Stimulated activated CD4-positive, alpha-beta T cell treated with anti-CD3 and anti-CD28 coated beads, Interleukin-1b, Interleukin-23, amount 100 ng/mL, for 4 hours (primary cell): Measurements from ENCODE around the gene LRMDA.
"Not testable (repeated sequence)": the region's sequence is repeated elsewhere in the genome, so short reads cannot be mapped to it uniquely, and the experiment has no call there.

Source experiments
- DNase-seq, 2 donors: peaks; one replicate each; pipeline ENCODE4 v3.0.0-alpha.2; 2020; ENCODE audit warnings: low read depth in 2 of 2

LRMDA gene

DNA sequence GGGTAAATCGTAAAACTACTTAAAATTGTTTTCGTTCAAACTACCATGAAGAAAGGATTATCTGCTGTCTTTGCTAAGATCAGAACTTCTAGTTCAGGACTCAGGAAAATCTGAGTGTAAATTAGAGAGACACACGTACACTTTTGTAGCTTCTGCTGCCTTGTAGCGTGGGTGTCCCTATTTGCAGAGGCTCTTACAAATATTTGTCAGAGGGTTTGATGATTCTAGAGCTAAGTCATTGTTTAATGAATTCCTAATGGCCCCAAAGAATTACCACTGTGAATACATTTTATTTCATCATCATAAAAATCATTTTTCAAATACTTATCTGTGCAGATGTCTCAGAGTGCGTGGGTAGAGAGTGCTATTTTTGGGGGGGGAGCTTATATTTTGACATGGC lies 314.9 kb downstream of the LRMDA start:
- no peak for DNase-seq

DNA sequence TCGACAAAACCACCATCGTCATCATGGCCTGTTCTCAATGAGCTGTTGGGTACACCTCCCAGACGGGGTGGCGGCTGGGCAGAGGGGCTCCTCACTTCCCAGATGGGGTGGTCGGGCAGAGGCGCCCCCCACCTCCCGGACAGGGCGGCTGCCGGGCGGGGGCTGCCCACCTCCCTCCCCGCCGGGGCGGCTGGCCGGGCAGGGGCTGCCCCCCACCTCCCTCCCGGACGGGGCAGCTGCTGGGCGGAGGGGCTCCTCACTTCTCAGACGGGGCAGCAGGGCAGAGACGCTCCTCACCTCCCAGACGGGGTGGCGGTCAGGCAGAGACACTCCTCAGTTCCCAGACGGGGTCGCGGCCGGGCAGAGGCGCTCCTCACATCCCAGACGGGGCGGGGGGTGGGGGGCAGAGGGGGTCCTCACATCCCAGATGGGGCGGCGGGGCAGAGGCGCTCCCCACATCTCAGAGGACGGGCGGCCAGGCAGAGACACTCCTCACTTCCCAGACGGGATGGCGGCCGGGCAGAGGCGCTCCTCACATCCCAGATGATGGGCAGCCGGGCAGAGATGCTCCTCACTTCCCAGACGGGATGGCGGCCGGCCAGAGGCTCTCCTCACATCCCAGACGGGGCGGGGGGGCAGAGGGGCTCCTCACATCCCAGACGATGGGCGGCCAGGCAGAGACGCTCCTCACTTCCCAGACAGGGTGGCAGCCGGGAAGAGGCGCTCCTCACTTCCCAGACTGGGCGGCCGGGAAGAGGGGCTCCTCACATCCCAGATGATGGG lies 318.9 kb downstream of the LRMDA start:
- DNase-seq = not testable (repeated sequence)

DNA sequence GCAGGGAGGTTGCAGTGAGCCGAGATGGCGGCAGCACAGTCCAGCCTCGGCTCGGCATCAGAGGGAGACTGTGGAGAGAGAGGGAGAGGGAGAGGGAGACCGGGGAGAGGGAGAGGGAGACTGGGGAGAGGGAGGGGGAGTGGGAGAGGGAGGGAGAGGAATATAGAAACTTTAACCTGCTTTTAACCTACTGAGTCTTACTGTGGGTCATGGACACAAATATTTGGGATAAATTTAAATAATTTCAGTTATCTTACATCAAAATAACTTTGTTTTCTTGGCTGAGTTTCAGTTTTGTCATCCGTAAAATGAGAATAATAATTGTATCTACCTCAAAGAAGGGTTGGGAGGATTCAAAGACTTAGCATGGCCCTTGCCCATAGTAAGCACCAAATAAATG lies 319.8 kb downstream of the LRMDA start:
- DNase-seq = no peak

DNA sequence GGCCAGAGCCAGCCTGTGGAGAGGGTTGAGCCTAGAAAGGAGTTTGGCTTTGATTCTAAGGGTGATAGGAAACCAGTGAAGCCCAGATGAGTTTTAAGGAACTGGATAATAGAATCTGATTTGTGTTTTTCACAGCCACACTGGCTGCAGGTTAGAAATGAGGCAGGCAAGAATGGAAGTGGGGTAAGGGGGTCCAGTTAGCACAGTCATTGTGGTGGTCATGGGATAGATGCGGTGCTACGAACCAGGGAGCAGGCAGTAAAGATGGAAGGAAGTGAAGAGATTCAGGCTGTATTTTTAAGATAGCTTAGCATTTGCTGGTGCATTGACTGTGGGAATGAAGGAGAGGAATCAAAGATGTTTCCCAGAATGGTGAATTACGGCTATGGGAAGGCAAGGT lies 322.2 kb downstream of the LRMDA start:
- no peak for DNase-seq

DNA sequence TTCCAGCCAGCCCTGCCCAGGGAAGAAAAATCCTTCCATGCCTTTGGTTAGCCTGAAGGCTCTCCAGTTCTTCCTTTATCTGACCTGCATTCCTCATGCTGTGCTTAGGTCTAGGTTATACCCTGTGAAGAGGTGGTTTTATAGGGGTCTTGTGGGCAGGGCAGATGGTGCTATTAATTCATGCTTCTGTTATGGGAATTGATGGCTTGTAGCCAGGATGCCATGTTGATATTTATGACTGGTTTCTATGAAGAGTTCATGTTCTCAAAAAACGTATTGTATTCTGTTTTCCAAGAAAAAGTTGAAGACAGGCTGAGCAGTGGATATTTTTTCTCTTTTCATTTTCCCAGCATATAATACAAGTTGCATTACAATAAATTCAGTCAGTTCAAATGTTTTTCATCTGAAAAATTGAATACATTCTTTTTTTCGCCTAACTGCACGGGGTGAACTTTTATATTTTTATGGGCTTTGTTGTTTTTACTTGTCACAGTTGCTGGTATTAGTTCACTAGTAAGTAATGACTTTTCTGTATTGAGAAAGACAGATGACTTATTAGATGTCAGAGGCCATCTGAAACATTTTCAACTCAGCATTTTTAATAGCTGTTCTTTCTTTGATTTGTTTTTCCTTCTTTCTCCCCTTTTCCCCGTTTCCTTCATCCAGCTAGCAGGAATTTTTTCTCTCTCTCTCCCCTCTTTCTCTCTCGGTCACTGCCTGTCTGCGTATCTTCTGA lies 322.8 kb downstream of the LRMDA start:
- no peak for DNase-seq

- DNase-seq = no peak
These were observed 324.1 kb downstream of the LRMDA start for GRCh38 chr10:75755528-75755927.

DNA sequence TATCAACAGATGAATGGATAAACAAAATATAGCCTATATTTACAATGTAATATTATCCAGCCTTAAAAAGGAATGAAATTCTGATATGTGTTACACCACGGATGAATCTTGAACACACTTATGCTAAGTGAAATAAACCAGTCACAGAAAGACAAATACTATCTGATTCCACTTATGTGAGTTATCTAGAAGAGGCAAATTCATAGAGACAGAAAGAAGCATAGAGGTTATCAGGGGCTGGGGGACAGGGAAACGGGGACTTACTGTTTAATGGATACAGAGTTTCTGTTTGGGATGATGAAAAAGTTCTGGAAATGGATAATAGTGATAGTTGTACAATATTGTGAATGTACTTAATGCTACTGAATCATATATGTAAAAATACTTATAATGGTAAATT lies 329.9 kb downstream of the LRMDA start:
- no peak for DNase-seq

GRCh38 chr10:75762431-75762802 lies 331.0 kb downstream of the LRMDA start:
- DNase-seq = no peak

- DNase-seq = no peak
These were observed 332.2 kb downstream of the LRMDA start for GRCh38 chr10:75763652-75764051.

DNA sequence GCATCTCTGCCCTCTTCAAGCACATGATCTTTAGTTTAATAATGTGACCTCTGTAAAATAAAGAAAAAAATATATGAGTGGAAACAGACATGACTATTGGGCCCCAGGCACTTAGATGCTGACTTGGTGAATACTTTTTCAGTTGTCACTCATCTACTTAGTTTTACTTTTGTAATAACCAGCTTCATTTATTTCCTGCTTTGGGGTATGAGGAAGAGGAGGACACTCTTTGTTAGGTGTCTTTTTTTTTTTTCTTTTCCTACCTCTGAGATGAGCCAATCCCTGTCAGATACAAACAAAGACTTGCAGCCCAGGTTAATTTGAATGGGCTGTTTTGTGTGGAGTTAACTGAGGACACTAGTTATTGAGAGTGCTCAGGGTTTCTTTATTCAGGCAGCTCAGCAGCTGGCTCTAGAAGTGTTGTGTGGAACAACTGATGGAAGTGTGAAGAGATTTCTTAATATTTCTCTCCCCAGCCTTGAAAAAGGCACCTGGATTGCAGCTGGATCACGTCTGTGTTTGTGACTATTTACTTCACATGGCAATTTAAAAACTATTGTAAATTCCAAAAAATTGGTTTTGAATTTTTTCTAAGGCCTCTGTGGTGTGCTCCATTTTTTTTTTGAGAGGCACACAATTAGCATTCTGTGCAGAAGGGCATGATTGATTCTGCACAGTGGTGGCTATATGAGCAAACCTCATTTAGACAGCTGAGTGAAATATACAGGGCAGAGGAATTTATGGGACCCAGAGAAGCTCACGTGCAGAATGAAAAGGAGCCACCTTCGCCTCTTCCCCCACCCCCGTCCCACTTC lies 333.8 kb downstream of the LRMDA start:
- no peak for DNase-seq

- no peak for DNase-seq
These were observed 334.3 kb downstream of the LRMDA start for GRCh38 chr10:75765789-75766096.

DNA sequence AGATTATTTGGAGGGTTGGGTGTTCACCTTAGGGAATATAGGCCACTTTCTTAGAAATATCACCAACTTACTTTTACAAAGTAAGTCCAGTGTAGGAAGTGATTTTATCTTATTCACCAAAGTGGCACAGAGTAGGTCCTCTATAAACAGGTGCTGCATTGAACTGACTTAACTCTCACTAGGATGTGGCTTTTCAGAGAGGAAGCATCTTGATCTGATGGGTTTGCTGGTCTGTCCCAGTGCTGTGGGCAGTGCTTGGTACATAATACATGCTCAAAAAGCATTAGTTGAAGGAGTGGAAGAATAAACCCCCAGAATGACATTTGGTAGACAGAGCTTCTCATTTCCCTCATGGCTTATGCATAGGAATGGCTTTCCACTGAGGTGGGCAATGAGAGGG lies 334.7 kb downstream of the LRMDA start:
- no peak for DNase-seq

DNA sequence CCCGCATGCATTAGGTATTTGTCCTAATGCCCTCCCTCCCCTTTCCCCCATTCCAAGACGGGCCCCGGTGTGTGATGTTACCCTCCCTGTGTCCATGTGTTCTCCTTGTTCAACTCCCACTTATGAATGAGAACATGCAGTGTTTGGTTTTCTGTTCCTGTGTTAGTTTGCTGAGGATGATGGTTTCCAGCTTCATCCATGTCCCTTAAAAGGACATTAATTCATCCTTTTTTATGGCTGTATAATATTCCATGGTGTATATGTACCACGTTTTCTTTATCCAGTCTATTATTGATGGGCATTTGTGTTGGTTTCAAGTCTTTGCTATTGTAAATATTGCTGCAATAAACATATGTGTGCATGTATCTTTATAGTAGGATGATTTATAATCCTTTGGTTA lies 335.3 kb downstream of the LRMDA start:
- not testable (repeated sequence) for DNase-seq

DNA sequence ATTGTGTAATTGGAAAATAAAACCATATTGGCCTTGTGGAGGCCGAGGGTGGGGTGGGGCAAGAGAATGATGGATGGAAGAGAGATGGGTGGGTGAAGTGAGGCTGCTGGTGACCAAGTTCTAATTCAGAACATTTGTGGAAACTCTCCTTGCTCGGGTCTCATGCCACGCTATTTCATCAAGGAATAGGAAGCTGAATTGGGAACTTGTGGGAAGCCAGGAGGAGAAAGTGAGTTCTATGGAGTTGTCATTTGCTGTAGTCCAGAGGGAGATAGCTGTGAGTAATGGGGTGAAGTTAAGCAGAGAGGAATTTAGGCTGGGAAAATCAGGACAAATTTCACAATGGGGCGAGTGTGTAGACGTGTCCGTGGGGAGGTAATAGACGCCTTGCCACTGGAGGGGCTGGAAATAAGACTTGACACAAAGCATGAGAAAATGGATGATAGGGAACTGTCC lies 339.2 kb downstream of the LRMDA start:
- no peak for DNase-seq

- DNase-seq = no peak
These were observed 340.2 kb downstream of the LRMDA start for GRCh38 chr10:75771606-75772005.

GRCh38 chr10:75772153-75772887 lies 340.9 kb downstream of the LRMDA start:
- no peak for DNase-seq

GRCh38 chr10:75773231-75773780 lies 341.9 kb downstream of the LRMDA start:
- DNase-seq = no peak

GRCh38 chr10:75773813-75774782 lies 342.7 kb downstream of the LRMDA start:
- DNase-seq = no peak

DNA sequence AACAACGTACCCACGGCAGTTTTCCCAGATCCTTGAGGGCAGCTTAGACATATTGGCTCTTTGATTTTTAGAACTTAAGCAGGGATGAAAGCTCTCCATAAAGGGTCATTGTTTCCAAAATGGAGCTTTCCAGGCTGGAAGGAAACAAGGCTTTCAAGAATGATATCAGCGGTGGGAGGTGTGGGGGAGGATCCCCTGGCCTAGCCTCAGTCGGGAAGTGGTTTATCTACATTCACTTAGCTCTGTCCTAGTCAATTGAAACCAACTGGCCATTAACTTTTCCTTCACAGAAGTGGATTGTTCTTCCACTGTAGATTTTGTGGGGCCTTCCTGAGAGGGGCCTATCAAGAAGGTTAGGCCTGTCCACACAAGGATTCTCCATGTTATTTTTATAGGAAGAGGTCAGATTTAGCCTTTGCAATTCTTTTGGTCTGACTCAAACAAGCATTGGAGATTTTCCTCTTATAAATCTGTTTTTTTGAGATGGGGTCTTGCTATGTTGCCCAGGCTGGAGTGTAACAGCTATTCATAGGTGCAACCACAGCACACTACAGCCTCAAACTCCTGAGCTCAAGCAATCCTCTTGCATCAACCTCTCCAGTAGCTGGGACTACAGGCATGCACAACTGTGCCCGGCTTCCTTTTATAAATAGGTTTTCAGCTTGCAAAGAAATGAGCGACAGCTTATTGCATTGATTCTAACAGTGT lies 343.5 kb downstream of the LRMDA start:
- no peak for DNase-seq
